Activated naive CD4-positive, alpha-beta T cell treated with anti-CD3 and anti-CD28 coated beads, Interleukin-2, amount 50 U/mL, for 16 hours (primary cell): Measurements from ENCODE around the gene INPP5A.

Source experiments
- DNase-seq: peaks from one replicate; pipeline ENCODE4 v3.0.0-alpha.2; 2020

Gene INPP5A

GRCh38 chr10:132519382-132520176 is 18.0 kb upstream of the INPP5A start:
- DNase-seq, result no peak

GRCh38 chr10:132520177-132520811 is 17.3 kb upstream of the INPP5A start:
- DNase-seq, result no peak

- DNase-seq, result no peak
These were observed 16.5 kb upstream of the INPP5A start for GRCh38 chr10:132521041-132521465.

- no peak for DNase-seq
These were observed 16.0 kb upstream of the INPP5A start for GRCh38 chr10:132521466-132522102.

- no peak for DNase-seq
These were observed 14.8 kb upstream of the INPP5A start for GRCh38 chr10:132522521-132523411.

- no peak for DNase-seq
These were observed 13.8 kb upstream of the INPP5A start for GRCh38 chr10:132523561-132524442.

GRCh38 chr10:132524443-132525285 is 12.9 kb upstream of the INPP5A start:
- DNase-seq, result no peak

- no peak for DNase-seq
These were observed 10.9 kb upstream of the INPP5A start for GRCh38 chr10:132526676-132527075.

GRCh38 chr10:132527339-132528063 is 10.1 kb upstream of the INPP5A start:
- DNase-seq, result no peak

- DNase-seq, result no peak
These were observed 9.4 kb upstream of the INPP5A start for GRCh38 chr10:132528064-132528691.

GRCh38 chr10:132532179-132532578 is 5.4 kb upstream of the INPP5A start:
- DNase-seq, result no peak

- DNase-seq, result no peak
These were observed 4.6 kb upstream of the INPP5A start for GRCh38 chr10:132532749-132533560.

GRCh38 chr10:132533571-132534260 is 3.9 kb upstream of the INPP5A start:
- no peak for DNase-seq

GRCh38 chr10:132534391-132535064 is 3.1 kb upstream of the INPP5A start:
- DNase-seq, result no peak

- DNase-seq, result no peak
These were observed 2.4 kb upstream of the INPP5A start for GRCh38 chr10:132535065-132535651.

GRCh38 chr10:132536241-132536876 is 1.2 kb upstream of the INPP5A start:
- no peak for DNase-seq
